ENCODE results near the gene MIGA2.

DNA sequence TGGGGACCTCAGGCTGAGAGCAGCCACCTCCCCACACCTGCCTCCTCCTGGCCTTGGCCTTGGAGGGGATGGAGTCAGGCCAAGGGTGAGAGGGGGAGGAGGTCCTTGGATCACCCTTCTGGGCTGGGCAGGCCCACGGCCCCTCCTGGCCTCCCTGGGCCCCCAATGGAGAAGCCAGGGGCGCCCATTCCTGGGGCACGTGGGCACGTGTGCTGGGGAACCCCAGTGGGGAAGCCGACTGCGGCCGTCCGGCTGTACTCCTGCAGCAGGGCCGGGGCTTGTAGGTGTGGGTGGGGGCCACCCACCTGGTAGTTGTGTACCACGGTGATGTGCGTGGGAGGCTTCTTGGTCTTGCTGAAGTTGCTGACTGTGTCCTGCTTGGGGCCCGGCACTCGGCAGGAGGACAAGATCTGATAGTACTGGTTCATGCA is 65.7 kb downstream of the MIGA2 start:
- TF ChIP-seq, protein P1, sequence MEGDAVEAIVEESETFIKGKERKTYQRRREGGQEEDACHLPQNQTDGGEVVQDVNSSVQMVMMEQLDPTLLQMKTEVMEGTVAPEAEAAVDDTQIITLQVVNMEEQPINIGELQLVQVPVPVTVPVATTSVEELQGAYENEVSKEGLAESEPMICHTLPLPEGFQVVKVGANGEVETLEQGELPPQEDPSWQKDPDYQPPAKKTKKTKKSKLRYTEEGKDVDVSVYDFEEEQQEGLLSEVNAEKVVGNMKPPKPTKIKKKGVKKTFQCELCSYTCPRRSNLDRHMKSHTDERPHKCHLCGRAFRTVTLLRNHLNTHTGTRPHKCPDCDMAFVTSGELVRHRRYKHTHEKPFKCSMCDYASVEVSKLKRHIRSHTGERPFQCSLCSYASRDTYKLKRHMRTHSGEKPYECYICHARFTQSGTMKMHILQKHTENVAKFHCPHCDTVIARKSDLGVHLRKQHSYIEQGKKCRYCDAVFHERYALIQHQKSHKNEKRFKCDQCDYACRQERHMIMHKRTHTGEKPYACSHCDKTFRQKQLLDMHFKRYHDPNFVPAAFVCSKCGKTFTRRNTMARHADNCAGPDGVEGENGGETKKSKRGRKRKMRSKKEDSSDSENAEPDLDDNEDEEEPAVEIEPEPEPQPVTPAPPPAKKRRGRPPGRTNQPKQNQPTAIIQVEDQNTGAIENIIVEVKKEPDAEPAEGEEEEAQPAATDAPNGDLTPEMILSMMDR (IDR thresholded peaks at IDR 0.05; ENCODE audit: low read length) = no peak
- TF ChIP-seq EZH2 (IDR thresholded peaks at IDR 0.05; ENCODE audit: borderline replicate concordance, low read length) = no peak
